ENCODE measurements around the gene SLC25A26.

The SLC25A26 gene

GRCh38 chr3:66220602-66221377 lies at the start of gene SLC25A26:
Gene SLC25A26 (plus strand): TSS chr3:66221001. CDS start chr3:66221095, 94 bp downstream.
- peak within 1 kb of the TSS; percentile 80 to 86 for H3K4me3 ChIP-seq (replicated peaks in 1 of 2; ENCODE audit: low read depth in 2 of 2, low read length in 2 of 2)
- DNase-seq (ENCODE audit: low read depth in 2 of 2), result peak; percentile 96 to 97
- TF ChIP-seq CTCF (IDR thresholded peaks at IDR 0.05; ENCODE audit: low read depth, low read length), result no peak

GRCh38 chr3:66172394-66172793 lies 48.4 kb upstream of the SLC25A26 start:
- TF ChIP-seq CTCF (IDR thresholded peaks at IDR 0.05; ENCODE audit: low read depth, low read length), result no peak
- no peak for DNase-seq (ENCODE audit: low read depth in 2 of 2)
- H3K4me3 ChIP-seq (replicated peaks in 1 of 2; ENCODE audit: low read depth in 2 of 2, low read length in 2 of 2), result no peak overlapping the region

GRCh38 chr3:66177026-66177425 lies 43.8 kb upstream of the SLC25A26 start:
- no peak overlapping the region for H3K4me3 ChIP-seq (replicated peaks in 1 of 2; ENCODE audit: low read depth in 2 of 2, low read length in 2 of 2)
- TF ChIP-seq CTCF (IDR thresholded peaks at IDR 0.05; ENCODE audit: low read depth, low read length), result no peak
- no peak for DNase-seq (ENCODE audit: low read depth in 2 of 2)

GRCh38 chr3:66178206-66178605 lies 42.6 kb upstream of the SLC25A26 start:
- no peak overlapping the region for H3K4me3 ChIP-seq (replicated peaks in 1 of 2; ENCODE audit: low read depth in 2 of 2, low read length in 2 of 2)
- no peak for DNase-seq (ENCODE audit: low read depth in 2 of 2)
- TF ChIP-seq CTCF (IDR thresholded peaks at IDR 0.05; ENCODE audit: low read depth, low read length), result no peak

- DNase-seq (ENCODE audit: low read depth in 2 of 2), result peak; percentile 5 to 49
- H3K4me3 ChIP-seq (replicated peaks in 1 of 2; ENCODE audit: low read depth in 2 of 2, low read length in 2 of 2), result no peak overlapping the region
- no peak for TF ChIP-seq CTCF (IDR thresholded peaks at IDR 0.05; ENCODE audit: low read depth, low read length)
These were observed 41.0 kb upstream of the SLC25A26 start for GRCh38 chr3:66179793-66180192.

GRCh38 chr3:66181764-66182163 lies 39.0 kb upstream of the SLC25A26 start:
- no peak for DNase-seq (ENCODE audit: low read depth in 2 of 2)
- no peak for TF ChIP-seq CTCF (IDR thresholded peaks at IDR 0.05; ENCODE audit: low read depth, low read length)
- H3K4me3 ChIP-seq (replicated peaks in 1 of 2; ENCODE audit: low read depth in 2 of 2, low read length in 2 of 2), result no peak overlapping the region
